Stimulated activated memory B cell treated with anti-CD40 and anti-IgM and Interleukin-4, amounts not matched to agents 10 μg/mL and 1 μg/mL and 100 μg/mL, for 72 hours (primary cell): ENCODE measurements around the gene SERPINB2.
"Not testable (repeated sequence)": the region's sequence is repeated elsewhere in the genome, so short reads cannot be mapped to it uniquely, and the experiment has no call there.

Experiments
- ATAC-seq: fragments of 150-1000 bp; cut with Tn5 transposase; 2 replicates; pipeline ENCODE4 v1.10.0; 2021
- H3K27ac Mint-ChIP-seq: one replicate; pipeline ENCODE4 v1.8.0; 2022; ENCODE audit warnings: mild to moderate bottlenecking, mixed read lengths
- H3K27me3 Mint-ChIP-seq: one replicate; pipeline ENCODE4 v1.8.0; 2022; ENCODE audit warnings: mixed read lengths
- H3K36me3 Mint-ChIP-seq: one replicate; pipeline ENCODE4 v1.8.0; 2022; ENCODE audit warnings: mixed read lengths
- H3K4me1 Mint-ChIP-seq: one replicate; pipeline ENCODE4 v1.8.0; 2022; ENCODE audit warnings: mixed read lengths
- H3K4me3 Mint-ChIP-seq: one replicate; pipeline ENCODE4 v1.8.0; 2022; ENCODE audit warnings: mild to moderate bottlenecking, moderate library complexity, mixed read lengths
- H3K9me3 Mint-ChIP-seq: one replicate; pipeline ENCODE4 v1.8.0; 2022; ENCODE audit warnings: mixed read lengths

SERPINB2 gene

DNA sequence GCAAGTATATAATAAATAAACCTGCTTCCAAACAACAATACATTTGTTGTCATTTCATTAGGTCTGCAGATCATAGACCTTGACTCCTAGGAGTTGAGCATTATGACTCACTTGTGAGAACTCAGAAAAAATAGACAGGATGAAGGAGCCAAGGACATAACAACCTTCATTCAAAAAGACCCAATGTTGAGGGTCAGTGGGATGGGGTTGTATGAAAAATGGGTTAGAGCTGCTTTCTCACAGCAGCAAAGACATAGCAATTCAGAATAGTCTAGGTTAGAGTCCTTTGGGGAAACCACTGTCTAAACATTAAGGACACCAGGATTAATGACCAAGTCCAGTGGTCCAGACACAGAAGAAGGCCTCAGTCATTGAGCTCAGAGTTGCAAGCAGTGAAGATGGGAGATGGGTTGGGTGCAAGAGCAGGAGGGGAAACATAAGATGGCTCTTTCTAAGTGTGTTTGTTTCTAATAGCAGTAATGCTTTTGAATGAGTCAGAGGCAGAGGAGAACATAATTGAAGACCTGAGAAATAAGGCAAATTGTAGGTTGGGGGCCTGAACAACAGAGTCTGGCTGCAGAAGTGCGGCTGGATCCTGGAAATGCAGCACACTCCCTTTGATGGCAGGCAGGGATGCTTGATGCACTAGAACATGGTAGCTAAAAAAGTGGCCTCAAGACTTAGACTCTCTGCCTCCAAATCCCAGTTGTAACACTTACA is 16.5 kb downstream of the SERPINB2 start:
- Mint-ChIP-seq H3K27me3 (no peaks in the 10 kb centered on the region), H3K9me3 (no peaks in the 10 kb centered on the region), H3K36me3 (no peaks in the 10 kb centered on the region), H3K4me1 (no peaks in the 10 kb centered on the region), H3K27ac (no peak overlapping the region), H3K4me3 (no peak overlapping the region)
- ATAC-seq = no peak

DNA sequence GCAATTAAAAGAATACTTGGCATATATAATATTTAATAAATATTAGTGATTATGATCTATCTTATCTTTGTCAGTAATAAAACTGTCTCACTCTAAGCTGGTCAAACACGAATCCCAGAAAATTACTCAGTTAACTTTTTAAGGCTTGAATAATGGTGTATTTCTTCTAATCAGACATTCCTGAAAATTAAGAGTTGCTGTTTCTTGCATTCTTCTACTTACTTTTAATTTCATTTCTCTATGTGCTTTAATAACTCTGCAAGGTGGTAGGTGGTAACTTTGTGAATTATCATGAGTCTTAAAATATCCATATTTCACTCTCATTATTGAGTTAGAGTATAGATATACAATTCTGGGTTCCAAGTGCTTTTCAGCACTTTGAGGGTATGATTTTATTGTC is 17.2 kb downstream of the SERPINB2 start:
- Mint-ChIP-seq H3K27ac (no peak overlapping the region), H3K9me3 (no peaks in the 10 kb centered on the region), H3K4me3 (no peak overlapping the region), H3K4me1 (no peaks in the 10 kb centered on the region), H3K27me3 (no peaks in the 10 kb centered on the region), H3K36me3 (no peaks in the 10 kb centered on the region)
- ATAC-seq = no peak

DNA sequence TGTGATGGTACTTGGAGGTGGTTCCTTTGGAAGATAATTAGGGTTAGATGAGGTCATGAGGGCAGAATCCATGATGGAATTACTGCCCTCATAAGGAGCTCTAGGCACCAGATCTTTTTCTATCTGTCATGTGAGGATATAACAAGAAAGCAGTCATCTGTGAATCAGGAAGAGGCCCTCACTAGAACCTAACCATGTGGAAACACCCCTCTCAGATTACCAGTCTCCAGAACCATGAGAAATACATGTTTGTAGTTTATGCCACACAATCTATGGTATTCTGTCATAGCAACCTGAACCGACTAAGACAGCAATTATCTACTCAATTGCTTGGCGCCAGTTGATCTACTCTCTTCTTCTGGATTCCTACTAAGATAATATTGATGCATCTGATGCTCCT is 17.9 kb downstream of the SERPINB2 start:
- H3K4me3 Mint-ChIP-seq = no peak overlapping the region
- no peak for ATAC-seq

DNA sequence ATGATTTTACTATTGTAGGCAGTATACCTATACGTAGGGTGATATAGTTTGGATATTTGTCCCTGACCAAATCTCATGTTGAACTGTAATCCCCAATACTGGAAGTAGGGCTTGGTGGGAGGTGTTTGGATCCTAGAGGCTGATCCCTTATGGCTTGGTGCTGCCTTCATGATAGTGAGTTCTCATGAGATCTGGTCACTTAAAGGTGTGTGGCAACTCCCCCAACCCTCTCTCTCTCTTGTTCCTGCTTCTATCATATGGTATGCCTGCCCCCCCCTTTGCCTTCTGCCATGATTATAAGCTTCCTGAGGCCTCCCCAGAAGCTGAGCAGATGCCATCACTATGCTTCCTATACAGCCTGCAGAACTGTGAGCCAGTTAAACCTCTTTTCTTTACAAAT is 18.6 kb downstream of the SERPINB2 start:
- Mint-ChIP-seq H3K27ac (no peak overlapping the region), H3K4me1 (no peaks in the 10 kb centered on the region), H3K4me3 (no peak overlapping the region), H3K36me3 (no peaks in the 10 kb centered on the region), H3K9me3 (no peaks in the 10 kb centered on the region), H3K27me3 (no peaks in the 10 kb centered on the region)
- ATAC-seq = no peak

More for the DNA sequence above, 17.9 kb downstream of the SERPINB2 start:
- no peaks in the 10 kb centered on the region for H3K36me3 Mint-ChIP-seq
- H3K9me3 Mint-ChIP-seq = no peaks in the 10 kb centered on the region
- no peaks in the 10 kb centered on the region for H3K4me1 Mint-ChIP-seq
- no peak overlapping the region for H3K27ac Mint-ChIP-seq
- H3K27me3 Mint-ChIP-seq = no peaks in the 10 kb centered on the region

DNA sequence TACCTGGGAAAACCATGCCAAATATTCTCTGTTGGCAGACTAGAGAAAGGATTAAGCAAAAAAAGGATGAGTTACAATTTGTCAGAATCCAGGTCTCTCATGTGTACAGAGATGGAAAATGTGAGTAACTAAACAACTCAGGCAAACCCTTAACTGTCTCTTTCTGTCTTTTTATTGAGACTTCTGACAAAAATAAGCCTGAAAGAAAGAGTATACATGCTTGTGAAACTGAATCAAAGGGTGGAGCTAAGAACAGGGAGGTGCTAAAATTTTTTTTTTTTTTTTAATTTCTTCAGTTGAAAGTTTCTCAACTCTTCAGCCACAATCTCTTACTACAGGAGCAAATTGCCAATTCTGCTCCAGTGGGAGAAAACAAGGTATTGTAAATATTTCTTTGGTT is 20.2 kb downstream of the SERPINB2 start, which contains the start of gene SERPINB10:
TSS of gene SERPINB10 (plus strand) at position 295 of the 400 bp plus-strand sequence. CDS start 7,553 bp downstream, outside the sequence.
- no peaks in the 10 kb centered on the region for H3K9me3 Mint-ChIP-seq
- no peaks in the 10 kb centered on the region for H3K4me1 Mint-ChIP-seq
- H3K27me3 Mint-ChIP-seq = peaks cover 8% of the 10 kb centered on the region
- no peak within 1 kb of the TSS for H3K4me3 Mint-ChIP-seq
- no peak within 1 kb of the TSS for H3K27ac Mint-ChIP-seq
- ATAC-seq = no peak
- no peaks in the 10 kb centered on the region for H3K36me3 Mint-ChIP-seq

DNA sequence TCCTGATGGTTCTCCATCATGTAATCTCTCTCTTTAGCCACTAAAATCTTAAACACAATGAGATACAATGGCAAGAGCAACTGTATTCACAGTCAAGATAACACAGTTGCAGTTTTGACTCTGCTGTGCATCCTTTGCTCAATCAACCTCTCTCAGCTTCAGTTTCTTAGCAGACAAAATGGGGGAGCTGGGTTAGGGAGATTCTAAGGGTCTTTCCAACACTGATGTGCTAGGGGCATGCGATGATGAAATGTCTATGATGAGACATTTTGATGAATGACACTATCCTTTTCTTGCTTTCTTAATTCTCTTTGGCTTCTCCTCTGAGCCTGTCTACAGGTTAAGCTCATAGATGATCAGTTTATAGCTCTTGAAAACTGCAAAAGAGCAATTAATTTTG is 21.4 kb downstream of the SERPINB2 start:
- Mint-ChIP-seq H3K4me1 (no peaks in the 10 kb centered on the region), H3K9me3 (no peaks in the 10 kb centered on the region), H3K27me3 (peaks cover 20% of the 10 kb centered on the region), H3K4me3 (no peak overlapping the region), H3K27ac (no peak overlapping the region), H3K36me3 (no peaks in the 10 kb centered on the region)
- ATAC-seq = no peak

DNA sequence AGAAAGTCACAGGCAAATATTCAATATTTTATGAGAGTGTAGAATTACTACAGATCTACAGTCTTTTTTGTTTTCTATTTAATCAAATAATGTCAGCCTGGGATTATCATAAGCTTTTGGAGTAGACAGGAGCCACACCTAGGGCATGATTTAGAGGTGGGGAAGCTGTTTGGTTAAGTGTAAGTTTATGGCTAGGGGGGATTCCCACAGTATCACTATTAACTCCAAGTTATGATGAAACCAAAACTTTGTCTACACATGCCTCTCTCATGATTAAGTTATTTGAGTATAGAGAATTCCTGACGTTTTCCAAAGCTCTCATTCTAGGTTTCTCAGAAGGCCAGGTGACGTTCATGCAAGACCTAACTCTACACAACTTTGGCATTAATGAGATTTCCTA is 22.4 kb downstream of the SERPINB2 start:
- ATAC-seq = no peak
- H3K4me3 Mint-ChIP-seq = no peak overlapping the region
- no peak overlapping the region for H3K27ac Mint-ChIP-seq
- H3K9me3 Mint-ChIP-seq = no peaks in the 10 kb centered on the region
- no peaks in the 10 kb centered on the region for H3K4me1 Mint-ChIP-seq
- H3K27me3 Mint-ChIP-seq = peaks cover 30% of the 10 kb centered on the region
- no peaks in the 10 kb centered on the region for H3K36me3 Mint-ChIP-seq

DNA sequence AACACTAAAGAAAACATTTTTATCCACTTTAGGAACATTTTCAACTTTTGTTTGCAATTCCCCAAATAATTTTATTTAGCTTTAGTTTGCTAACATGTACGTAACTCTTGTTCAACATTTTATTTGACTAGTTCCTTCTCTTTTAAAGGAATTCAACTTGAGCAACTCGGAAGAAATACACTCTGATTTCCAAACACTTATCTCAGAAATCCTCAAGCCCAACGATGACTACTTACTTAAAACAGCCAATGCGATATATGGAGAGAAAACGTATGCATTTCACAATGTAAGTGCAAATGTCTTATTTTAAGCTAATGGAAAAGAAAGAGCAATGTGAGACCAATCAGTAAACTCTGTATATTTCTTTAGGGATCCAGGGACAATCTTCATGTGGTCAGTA is 30.3 kb downstream of the SERPINB2 start:
- Mint-ChIP-seq H3K27ac (no peak overlapping the region), H3K9me3 (no peaks in the 10 kb centered on the region), H3K27me3 (peaks cover 46% of the 10 kb centered on the region), H3K36me3 (no peaks in the 10 kb centered on the region), H3K4me1 (no peaks in the 10 kb centered on the region), H3K4me3 (no peak overlapping the region)
- ATAC-seq = no peak

DNA sequence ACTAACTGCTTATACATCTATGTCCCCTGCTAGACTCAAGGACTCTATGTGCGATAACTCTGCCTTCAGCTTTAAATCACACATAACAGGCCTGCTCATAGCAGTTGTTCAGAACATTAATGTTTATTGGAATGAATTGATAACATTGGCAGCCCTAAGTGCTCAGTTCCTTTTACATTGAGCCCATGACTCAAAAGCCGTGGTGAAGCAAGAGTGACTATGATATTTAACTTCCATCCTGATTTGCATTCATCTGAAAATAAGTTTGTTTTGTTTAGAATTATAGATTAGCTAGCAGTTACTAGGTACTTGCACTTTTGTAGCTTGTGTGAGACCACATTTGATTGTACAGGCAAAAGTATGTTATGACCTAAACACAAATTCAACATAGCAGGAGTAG is 34.5 kb downstream of the SERPINB2 start:
- H3K36me3 Mint-ChIP-seq = no peaks in the 10 kb centered on the region
- H3K4me3 Mint-ChIP-seq = no peak overlapping the region
- no peak overlapping the region for H3K27ac Mint-ChIP-seq
- H3K4me1 Mint-ChIP-seq = no peaks in the 10 kb centered on the region
- ATAC-seq = no peak
- peaks cover 49% of the 10 kb centered on the region for H3K27me3 Mint-ChIP-seq
- H3K9me3 Mint-ChIP-seq = no peaks in the 10 kb centered on the region

DNA sequence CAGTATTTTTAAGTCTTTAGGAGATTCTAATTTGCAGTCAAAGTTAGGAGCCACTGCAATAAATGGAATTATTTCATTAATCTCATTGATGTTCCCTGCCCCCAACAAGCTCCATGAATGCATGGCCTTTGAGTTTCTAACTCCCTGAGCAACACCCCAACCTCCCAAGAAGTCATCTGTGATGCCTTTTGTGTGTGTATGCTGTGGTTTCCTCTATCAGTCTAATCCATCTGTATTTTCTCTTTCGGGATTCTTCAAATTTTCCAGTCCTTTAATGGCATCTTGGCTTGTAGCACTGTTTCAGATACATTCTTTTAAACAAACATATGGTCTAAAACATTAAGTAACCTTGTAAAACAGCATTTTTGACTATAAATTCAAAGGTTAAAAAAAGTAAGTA is 37.0 kb downstream of the SERPINB2 start:
- Mint-ChIP-seq H3K27ac (no peak overlapping the region), H3K4me1 (no peaks in the 10 kb centered on the region), H3K9me3 (no peaks in the 10 kb centered on the region), H3K4me3 (no peak overlapping the region), H3K27me3 (peaks cover 37% of the 10 kb centered on the region), H3K36me3 (no peaks in the 10 kb centered on the region)
- ATAC-seq = no peak

DNA sequence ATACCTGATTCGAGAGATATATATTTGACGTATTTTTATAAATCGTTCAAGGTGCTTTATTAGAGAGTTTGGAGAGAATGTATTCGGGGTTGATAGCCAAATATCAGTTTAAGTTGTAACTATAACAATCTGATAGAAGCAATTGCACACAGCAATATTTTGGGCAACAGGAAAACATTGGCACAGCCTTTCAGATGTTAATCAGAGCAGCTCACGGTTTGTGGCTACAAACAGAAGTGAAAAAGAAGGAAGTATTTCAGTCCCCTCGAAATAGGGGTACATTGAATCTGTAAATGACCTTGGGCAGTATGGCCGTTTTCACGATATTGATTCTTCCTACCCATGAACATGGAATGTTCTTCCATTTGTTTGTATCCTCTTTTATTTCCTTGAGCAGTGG is 40.8 kb downstream of the SERPINB2 start:
- Mint-ChIP-seq H3K9me3 (no peaks in the 10 kb centered on the region), H3K27me3 (peaks cover 23% of the 10 kb centered on the region), H3K36me3 (no peaks in the 10 kb centered on the region), H3K4me1 (no peaks in the 10 kb centered on the region), H3K4me3 (no peak overlapping the region), H3K27ac (no peak overlapping the region)
- no peak for ATAC-seq

DNA sequence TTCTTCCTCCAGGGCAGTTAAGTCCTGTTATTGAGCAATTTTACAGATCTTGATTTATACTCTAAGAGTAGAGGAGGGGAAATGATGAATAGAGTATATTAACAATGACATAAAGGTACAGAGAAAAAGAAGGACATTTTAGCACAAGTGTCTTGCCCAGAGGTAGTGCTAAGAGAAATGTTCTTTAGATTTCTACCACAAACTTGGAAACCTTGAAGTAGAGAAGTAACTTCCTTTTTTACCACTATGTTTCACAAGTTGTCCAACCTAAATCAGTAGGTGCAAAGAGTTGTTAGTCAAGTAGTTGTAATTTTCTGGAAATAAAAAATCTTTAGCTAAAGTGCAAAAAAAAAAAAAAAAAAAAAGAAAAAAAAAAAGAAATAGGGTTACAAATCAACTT is 41.9 kb downstream of the SERPINB2 start:
- not testable (repeated sequence) for H3K36me3 Mint-ChIP-seq, H3K9me3 Mint-ChIP-seq, H3K27ac Mint-ChIP-seq, ATAC-seq, H3K4me1 Mint-ChIP-seq, H3K4me3 Mint-ChIP-seq
- H3K27me3 Mint-ChIP-seq = peaks cover 12% of the 10 kb centered on the region

DNA sequence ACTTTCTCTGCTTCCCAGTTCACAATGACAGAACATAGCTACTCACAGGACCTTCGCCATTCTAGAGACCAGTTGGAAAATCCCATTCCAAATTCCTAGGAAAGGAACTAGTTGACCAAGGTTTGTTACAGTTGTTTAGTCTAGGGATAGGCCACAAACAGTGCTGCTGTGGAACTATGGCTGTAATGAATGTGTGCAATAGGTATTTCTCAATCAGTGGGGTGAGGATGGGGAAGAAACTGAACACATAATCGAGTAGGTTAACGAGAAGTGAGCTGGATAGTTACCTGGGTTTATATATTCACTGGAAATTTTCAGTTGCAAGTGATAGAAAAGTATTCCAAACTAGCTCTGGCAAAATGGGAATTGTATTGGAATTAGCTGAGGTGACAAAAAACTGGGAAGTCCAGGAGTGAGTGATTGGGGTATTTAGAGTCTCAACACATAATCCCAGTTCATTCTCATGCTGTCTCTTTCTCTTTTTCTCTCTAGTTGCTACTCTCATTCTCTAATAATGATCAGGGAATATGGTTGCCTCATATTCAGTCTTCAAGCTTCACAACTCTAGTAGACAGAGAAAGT is 43.4 kb downstream of the SERPINB2 start:
- Mint-ChIP-seq H3K4me1 (no peaks in the 10 kb centered on the region), H3K27ac (no peak overlapping the region), H3K4me3 (no peak overlapping the region), H3K27me3 (peaks cover under 1% of the 10 kb centered on the region), H3K36me3 (no peaks in the 10 kb centered on the region), H3K9me3 (no peaks in the 10 kb centered on the region)
- no peak for ATAC-seq

DNA sequence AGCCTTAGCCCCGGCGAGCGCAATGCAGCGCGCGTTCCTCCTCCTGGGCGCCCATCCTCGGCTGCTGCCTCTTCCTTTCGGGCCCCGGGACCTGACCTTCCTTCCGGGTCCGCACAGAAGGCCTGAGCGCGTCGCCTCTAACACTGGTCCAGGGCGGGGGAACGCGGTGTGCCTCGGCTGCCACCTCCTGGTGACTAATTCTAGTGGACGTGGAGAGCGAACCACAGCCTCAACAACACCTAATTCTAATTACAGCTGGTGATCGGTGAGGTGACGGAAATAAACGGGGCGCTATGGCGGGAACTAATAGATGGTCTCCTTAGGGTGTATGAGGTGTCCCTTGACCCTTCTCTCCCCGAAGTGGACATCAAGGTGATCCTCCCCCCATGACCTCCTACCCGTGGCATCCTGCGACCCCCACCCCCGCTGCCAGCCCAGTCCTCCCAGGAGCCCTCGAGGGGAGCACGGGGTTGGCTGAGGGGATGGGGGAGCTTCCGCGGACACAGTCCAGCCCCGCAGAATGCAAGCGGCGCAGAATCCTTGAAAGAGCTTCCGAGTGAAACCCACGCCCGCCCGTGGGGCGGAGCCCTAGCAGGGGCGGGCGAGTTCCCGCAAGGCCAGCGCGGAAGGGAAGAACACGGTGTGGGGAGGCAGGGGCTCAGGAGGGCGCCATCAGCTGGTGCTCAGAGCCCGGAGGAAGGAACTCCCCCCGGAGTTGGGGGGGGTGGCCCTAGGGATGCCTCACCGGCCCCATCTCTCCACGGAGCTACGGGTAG is 48.8 kb downstream of the SERPINB2 start:
- ATAC-seq = peak; percentile 98
- H3K27me3 Mint-ChIP-seq = peaks cover 5% of the 10 kb centered on the region
- no peak overlapping the region for H3K4me3 Mint-ChIP-seq
- H3K4me1 Mint-ChIP-seq = no peaks in the 10 kb centered on the region
- H3K9me3 Mint-ChIP-seq = no peaks in the 10 kb centered on the region
- H3K27ac Mint-ChIP-seq = no peak overlapping the region
- H3K36me3 Mint-ChIP-seq = no peaks in the 10 kb centered on the region

DNA sequence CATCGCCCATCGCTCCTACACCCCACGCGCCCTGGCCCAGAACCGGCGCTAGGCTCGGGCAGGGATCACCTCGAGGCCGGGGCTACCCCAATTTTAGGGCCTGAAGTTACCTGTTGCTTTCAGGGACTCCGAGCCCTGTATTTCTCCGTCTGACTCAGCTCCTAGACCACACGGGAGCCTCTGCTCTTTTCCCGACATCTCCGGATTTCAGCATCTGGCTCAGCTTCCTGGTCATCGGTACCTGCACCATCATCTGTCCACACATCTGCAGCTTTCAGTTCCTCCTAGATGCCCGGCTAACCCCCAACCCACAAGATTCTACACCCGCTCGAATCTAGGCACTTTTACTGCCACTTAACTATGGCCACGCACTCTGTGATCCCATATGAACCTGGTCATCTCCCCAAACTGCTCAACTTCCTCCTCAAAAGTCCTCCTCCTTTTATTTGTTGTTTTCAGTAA is 49.5 kb downstream of the SERPINB2 start:
- Mint-ChIP-seq H3K4me1 (no peaks in the 10 kb centered on the region), H3K4me3 (no peak overlapping the region), H3K36me3 (no peaks in the 10 kb centered on the region), H3K9me3 (no peaks in the 10 kb centered on the region), H3K27ac (no peak overlapping the region), H3K27me3 (peaks cover 11% of the 10 kb centered on the region)
- peak; percentile 10 for ATAC-seq

DNA sequence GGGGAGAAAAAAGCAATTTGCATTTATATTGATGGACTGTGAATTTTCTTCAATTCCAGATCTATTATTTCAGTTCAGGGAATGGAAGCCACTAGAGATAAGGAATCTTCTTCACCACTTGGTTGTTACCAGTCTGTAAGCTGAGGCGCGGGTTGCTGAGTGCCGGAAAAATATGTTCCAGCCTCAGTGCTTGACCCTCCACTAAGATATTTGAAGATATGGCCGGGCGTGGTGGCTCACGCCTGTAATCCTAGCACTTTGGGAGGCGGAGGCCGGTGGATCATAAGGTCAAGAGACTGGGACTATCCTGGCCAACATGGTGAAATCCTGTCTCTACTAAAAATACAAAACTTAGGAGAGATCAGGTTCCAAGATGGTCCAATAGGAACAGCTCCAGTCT is 52.5 kb downstream of the SERPINB2 start:
- H3K4me1 Mint-ChIP-seq = no peaks in the 10 kb centered on the region
- no peak for ATAC-seq
- no peaks in the 10 kb centered on the region for H3K36me3 Mint-ChIP-seq
- H3K27me3 Mint-ChIP-seq = peaks cover 40% of the 10 kb centered on the region
- no peak overlapping the region for H3K27ac Mint-ChIP-seq
- H3K9me3 Mint-ChIP-seq = no peaks in the 10 kb centered on the region
- no peak overlapping the region for H3K4me3 Mint-ChIP-seq
